Stimulated activated CD4-positive, alpha-beta T cell treated with anti-CD3 and anti-CD28 coated beads, TNF-alpha, amount 100 ng/mL, for 1 hour (primary cell): ENCODE results near the gene ZSWIM7.
A peak's percentile ranks its signal among the peaks of the same experiment; 100 is the strongest.

Experiments
- DNase-seq, 3 donors: peaks; one replicate each; pipeline ENCODE4 v3.0.0-alpha.2; 2020; ENCODE audit warnings: low read depth in 3 of 3, low spot score in 1 of 3

The ZSWIM7 gene, protein sequence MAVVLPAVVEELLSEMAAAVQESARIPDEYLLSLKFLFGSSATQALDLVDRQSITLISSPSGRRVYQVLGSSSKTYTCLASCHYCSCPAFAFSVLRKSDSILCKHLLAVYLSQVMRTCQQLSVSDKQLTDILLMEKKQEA

DNA sequence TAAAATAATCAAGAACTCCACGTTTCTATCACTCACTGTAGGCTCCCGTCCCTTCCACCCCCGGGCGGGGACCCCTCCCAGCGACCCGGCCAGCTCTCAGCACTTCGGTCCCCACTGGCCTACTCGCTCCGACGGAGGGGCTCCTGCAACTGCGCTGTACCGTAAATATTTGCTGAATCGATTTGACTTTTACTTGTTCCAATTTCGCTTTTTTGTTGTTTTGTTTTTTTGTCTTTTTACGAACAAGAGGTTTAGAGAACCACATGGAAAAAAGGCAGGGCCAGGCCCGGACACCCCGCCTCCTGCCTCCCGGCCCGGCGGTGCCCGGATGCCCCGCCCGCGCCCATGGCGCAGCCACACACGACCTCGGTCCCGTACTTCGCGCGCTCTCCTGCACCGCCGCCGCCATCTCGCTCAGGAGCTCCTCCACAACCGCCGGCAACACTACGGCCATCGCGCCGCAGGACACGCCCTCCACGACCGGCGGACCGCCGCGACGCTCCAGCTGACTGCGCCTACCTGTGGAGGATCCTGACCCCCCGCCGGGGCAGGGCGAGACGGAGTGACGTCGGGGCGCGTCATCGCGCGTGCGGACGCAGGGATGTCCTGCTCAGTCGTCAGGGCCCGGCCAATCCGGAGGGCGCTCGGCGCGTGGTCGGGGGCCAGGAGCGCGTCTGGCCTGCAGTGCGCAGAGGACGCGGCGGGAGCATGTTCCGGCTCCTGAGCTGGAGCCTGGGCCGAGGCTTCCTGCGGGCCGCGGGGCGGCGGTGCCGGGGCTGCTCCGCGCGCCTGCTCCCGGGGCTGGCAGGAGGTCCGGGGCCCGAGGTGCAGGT lies at the start of gene ZSWIM7, which contains the start of gene TTC19:
Gene ZSWIM7 (minus strand): TSS at position 564 of the 833 bp plus-strand sequence. CDS start 110 bp downstream, at position 454.
Gene TTC19 (plus strand): TSS at position 684 of the 833 bp plus-strand sequence. CDS start 25 bp downstream, at position 709.
- DNase-seq = peak; percentile 71 to 86 (median 76)

DNA sequence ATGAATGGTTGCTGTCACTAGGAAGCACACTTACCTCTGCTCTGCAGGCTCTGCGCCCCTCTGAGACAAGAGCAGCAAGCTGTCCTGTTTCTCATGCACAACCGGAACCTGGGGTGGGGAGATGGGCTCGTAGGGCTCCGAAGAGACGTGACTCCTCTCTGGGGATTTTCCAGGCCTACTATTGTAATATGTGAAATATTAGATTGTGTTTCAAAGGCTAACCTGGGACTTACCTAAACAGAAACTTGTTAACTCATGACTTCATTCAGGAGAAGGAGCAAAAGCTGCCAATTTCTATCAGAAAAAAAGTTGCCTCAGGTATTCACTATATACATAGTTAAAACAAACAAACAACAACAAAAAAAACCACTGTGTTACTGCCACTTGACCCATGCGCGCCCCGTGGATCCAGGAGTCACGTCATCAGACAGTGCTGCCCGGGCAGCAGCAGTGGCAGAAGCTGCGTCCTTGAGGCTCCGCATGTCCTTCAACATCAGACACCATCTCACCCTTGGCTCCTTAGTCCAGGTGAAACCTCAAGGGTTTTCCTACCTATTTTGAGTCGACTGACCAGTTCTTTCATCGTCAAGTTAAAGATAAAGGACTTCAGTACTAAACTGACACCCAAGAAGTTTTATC lies 49.4 kb upstream of the ZSWIM7 start:
- DNase-seq = no peak

DNA sequence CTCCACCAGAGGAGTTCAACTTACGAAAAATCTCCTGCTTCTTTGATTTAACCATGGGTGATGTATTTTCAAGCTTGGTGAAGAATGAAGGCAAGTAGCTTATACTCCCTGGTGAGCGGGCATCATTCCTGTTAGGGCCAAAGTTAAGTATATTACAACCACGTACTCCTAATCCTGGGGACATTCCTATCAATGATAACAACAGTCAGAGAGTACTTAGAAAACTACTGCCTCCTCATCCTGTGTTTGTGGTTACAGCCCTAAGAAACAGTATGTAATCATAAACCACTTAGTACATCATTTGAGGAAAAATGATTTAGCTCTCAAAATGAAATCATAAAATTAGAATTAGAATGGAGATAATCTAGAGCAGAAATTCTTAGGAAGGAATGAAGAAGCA lies 47.5 kb upstream of the ZSWIM7 start:
- DNase-seq = no peak

DNA sequence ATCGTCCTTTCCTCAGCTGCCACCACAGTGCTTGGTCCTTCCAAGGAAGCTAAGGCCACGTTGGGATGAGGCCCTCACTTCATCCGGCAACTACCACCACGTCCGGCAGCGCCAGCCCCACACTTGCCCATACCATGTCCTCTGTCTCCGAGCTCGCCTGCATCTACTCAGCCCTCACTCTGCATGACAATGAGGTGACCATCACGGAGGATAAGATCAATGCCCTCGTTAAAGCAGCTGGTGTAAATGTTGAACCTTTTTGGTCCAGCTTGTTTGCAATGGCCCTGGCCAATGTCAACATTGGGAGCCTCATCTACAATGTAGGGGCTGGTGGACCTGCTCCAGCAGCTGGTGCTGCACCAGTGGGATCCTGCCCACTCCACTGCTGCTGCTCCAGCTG lies 45.0 kb upstream of the ZSWIM7 start:
- no peak for DNase-seq

DNA sequence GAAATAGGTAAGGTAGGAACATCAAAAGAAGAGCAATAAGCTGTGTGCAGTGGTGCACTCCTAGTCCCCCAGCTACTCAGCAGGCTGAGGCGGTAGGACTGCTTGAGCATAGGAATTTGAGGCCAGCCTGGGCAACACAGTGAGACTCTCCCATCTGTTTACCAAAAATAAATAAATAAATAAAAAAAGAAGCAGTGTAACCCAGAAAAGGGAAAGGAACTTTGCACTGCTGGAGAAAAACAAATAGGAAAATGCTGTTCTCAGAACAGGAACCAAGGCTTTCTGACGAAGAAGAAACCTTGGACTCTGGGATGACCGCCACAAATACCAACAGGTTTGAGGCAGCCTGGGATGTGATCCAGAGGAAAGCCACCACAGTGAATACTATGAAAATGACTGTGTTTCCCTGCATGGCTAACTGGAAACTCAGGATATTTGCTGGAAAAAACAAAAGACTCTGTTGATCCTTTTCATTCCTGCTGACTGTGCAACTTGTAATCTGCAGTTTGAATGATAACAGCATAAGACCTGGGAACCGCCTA lies 41.3 kb upstream of the ZSWIM7 start:
- no peak for DNase-seq

DNA sequence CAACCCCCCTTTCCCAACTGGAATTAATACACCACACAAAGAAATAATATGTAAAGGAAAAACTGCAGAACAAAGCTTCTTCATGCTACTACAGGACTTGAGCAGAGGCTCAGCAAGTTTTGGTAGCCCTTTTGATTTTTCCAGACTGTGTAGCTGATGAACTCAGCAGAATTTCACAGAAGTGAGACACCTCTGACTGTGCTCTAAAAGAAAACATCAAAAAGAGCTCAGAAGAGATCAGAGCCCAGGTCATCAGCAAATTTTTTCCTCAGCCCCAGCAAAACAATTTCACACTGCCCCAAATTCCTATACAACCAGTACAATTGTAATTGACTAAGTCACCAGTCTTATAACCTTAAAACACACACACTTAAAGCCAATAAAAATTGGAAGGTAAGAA lies 38.1 kb upstream of the ZSWIM7 start:
- no peak for DNase-seq

DNA sequence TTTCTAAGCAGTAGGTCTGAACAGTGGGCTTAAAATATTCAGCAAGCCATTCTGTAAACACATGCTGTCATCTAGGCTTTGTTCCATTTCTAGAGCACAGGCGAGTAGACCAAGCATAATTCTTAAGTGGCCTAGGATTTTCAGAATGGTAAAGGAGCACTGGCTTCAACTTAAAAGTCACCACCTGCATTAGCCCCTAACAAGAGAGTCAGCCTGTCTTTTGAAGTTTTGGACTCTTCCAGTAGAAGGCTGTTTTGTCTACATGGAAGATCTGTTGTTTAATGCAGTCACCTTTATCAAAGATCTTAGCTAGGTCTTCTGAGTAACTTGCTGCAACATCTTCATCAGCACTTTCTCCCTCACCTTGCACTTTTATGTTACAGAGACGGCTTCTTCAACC lies 36.8 kb upstream of the ZSWIM7 start:
- DNase-seq = no peak

DNA sequence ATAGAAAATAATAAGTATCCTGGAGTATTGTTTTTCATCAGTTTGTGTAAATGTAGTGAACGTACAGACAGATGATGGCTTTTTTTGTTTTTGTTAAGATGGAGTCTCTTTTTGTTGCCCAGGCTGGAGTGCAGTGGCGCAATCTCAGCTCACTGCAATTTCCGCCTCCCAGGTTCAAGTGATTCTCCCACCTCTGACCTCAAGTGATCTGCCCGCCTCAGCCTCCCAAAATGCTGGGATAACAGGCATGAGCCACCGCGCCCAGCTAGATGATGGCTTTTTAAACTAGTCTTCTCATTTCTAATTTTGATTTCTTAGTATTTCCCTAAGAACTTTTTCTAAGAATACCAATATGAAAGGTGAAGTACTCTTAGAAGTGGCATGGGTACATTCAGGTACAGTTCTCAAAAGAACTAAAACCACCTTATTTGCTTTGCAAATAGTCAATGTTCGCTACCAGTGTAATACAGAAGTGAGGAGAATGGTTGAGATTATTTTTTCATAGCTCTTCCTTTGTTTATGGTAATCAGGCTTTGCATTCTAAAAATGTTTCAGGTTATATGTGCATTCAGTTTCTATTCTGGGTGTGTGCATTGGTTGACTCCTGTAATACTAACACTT lies 34.3 kb upstream of the ZSWIM7 start:
- DNase-seq = no peak

DNA sequence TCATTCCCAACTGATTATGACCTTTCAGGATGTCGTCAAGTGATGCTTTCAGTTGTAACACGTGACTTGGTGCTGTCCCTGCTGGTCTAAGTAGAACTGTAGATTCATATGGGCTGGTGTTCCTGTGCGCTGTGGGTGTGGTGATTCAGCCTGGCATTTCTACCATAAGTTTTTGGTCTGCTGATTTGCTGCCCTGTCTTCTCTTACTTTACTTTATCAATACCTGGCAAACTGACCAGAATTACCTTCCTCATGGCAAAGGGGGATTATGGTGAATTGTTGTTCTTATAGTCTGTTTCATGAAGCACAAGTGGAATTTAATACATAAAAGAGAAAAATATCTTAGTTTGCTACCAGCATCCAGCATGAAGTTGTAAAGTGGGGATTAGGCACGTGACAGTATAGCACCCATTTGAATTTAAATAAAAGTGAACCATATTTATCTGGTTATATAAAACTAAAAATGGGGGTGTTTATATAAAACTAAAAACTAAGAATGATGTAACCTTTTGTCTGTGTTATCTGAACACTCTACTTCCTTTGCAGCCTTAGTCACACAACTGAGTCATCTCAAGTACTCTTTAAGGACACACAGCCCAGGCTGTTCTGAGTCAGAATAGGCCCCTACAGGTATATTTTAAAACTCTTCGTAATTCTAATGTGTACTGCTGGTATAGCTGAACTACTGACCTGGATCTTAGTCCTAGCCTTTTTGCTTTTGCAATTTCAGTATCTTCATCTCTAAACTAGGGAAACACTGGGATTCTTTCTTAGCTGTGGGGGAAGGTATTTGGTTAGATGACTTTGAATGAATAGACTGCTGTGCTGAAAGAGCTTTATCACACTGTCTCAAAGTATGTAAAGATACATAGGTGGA lies 28.4 kb upstream of the ZSWIM7 start:
- peak in 2 of 3 donors; percentile 5 to 22 for DNase-seq

DNA sequence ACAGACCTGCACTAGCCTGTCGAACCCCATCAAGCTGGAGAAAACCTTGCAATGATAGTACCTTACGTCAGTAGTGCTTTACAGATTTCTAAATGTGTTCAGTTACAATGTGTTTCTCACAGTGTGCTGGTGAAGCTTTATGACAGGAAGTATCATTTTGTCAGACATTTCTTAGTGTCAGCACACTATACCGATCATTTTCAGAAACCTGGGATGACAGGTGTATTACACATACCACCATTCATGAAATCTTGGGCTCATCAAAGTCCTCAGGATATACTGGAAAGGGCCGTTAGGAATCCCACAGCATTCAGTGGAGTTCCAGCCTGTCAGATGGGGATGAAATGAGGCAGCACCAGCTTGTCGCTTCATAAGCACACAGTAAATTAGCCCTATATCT lies 27.4 kb upstream of the ZSWIM7 start:
- no peak for DNase-seq

DNA sequence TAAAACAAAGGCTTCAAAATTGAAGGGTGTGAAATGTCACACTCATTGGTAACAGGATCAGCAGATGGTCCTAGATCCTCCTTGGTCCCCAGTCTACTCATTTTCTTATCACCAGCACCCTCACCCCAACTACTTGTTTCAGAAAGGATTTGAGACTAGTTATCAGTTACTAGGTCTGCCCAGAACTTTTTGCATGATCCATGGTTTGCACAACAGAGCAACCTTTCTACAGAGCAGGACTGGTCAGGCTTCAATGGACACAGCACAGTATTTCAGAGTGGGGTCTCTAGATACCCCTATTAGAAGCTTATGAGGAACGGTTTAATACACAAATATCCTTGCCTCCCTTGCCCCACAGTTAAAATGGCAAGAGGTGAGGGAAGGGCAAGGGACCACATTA lies 25.7 kb upstream of the ZSWIM7 start:
- DNase-seq = no peak

DNA sequence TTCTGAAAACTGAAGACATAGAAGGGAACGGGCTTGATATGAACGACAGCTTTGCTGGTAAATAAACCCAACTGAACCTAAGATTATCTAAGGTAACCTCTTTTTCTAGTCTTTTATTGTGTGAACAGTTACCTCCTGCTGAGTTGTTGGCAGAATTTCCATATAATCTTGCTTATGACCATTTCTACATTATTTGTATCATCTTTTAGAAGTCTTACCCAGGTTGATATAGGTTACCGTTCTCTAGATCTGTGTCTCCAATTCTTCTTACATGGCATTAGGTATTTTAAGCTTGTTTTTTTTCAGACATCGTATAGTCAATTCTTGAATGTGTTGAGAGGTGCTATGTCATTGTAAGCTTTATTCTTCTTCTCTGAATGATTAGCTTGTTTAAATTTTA lies 24.4 kb upstream of the ZSWIM7 start:
- DNase-seq = no peak

DNA sequence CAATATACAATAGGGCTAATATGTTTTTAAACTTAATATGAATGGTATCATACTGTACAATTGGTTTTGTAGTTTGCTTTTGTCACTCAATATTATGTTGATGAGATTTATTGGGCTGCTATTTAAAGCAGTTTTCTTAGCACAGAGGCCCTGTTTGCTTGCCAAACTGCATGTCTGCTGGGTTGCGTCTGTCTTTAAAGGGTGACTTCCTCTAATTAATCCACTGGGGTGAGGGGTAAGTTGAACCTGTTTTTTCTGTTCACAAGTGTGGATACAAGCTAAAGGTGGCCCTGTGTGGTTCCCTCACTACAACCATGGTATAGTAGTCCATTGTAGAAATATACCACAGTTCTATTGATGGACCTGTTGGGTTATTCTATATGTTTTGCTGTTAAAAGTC lies 19.8 kb upstream of the ZSWIM7 start:
- no peak for DNase-seq

DNA sequence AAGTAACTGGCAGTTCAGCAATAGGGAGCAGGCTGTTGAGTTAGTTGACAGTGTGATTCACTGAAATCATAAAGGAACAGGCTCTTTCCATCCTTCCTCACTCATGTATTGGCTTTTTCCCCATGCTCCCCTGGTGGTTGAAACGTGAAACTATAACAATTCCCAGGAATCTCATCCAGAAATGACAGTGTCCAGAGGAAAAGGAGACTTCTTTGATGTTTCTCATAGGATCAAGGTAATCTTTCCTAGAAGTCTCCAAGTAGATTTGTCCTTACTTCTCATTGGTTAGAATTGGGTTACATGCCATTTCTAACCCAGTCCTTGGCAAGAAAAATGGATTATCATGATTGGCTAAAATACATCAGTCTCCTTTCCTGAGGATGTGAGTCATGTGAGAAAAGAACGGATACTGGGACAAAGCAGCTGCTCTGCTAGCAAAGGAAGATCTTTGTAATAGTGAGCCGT lies 14.5 kb upstream of the ZSWIM7 start:
- no peak for DNase-seq

DNA sequence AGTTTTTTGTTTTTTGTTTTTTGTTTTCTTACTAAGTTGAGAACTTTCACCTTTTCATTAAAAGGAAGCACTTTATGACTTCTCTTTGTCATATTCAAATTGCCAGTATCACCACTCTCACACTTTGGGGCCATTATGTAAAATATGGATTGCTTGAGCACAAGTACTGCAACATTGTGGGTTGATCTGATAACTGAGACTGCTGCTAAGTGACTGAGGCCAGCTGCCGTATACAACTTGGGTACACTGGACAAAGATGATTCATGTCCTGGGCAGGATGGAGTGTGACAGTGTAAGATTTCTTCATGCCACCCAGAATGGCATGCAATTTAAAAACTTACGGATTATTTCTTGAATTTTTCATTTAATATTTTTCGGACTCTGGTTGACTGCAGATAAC lies 7.9 kb upstream of the ZSWIM7 start:
- no peak for DNase-seq

DNA sequence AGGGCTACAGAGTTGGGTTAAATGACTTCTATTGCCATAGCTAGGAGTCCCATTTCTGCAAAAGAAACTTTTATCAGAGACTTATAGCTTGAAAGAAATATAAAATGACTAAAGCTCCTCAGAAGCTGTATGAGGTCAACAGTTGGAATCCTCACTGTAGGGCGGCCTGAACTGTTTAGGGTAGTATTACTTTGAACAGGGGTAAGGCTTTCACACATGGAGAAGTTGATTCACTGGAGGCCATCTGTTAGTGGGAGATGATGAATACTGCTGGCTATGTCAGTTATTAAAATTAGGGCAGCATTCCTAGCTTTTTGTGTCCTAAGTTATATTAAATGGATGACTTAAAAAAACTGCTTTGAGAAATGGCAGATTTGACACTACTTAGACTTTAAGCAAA lies 6.1 kb upstream of the ZSWIM7 start:
- no peak for DNase-seq

DNA sequence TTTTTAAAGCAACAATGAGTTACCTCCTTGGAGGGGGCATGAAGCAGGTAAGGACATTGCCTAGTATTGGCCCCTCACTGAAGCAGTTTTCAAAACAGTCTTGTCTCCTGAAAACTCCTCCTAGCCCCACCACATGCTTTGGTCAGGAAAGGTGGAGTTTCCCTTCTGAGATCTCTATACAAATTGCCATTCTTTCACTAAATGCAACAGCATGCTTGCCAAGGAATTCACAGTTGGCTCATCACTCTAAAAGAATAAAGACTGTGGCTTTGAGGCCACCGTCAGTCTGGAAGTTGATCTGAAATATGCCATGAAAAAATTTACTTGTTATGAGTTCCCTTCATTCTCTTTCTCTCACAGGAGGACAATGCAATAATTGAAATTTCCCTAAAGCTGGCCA lies 4.3 kb upstream of the ZSWIM7 start:
- no peak for DNase-seq

DNA sequence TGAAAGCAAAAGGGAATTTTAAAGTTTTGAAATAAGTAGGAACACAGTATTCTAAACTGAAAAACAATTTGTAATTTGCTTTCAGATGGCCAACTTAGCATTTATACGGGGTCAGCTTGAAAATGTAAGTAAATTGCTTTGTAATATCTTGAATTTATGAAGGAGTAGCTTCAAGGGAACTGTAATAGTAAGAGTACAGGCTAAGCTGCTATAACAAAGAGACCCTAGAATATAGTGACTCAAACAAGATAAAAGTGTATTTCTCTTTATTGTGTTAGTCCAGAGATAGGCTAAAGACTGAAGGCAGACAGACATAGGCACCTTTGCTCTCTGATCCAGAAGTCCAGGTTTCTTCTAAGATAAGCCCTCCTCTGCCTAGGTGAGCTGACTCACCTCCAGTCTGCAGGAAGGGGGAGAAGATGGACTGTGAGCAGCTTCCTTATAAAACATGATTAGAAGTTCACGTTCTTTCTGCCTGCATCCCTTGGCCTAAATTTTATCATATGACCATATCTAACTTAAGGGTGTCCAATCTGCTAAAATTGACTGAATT lies 3.3 kb upstream of the ZSWIM7 start:
- no peak for DNase-seq

DNA sequence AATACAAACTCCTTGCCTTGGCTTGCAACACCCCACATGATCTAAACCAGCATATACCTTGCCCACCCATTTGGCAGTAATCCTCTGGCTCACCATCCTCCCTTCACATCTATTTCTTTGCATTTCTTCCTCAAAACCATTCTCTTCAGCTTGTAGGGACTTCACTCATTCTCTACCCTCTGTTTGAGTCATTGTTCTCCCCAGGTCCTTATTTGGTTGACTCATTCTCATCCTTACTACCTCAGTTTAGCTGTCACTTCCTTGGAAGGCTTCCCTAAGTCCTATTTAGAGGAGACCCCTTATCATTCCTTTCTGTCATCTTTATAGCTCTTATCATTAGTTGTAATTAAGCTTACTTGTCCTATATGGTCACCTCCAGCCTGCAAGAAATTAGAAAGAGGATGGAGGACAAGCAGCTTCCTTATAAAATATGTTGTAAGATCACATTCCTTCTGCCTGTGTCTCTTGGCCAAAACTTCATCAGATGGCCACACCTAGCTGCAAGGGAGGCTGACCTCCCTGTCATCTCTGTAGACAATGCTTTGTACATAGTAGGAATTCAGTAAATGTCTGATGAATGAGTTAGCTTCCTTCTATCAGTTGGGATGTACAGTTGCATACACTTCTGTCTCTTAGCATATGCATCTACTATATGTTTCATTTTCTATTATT lies 1.9 kb upstream of the ZSWIM7 start:
- no peak for DNase-seq
